Embryonic facial prominence (tissue), 1 donor: Measurements from ENCODE around the gene FBXW7.
"Not testable (repeated sequence)": the region's sequence is repeated elsewhere in the genome, so short reads cannot be mapped to it uniquely, and the experiment has no call there.

Experiments
- DNase-seq: peaks from one replicate; pipeline ENCODE4 v3.0.0-alpha.2; 2016; ENCODE audit errors: extremely low spot score

FBXW7 gene

DNA sequence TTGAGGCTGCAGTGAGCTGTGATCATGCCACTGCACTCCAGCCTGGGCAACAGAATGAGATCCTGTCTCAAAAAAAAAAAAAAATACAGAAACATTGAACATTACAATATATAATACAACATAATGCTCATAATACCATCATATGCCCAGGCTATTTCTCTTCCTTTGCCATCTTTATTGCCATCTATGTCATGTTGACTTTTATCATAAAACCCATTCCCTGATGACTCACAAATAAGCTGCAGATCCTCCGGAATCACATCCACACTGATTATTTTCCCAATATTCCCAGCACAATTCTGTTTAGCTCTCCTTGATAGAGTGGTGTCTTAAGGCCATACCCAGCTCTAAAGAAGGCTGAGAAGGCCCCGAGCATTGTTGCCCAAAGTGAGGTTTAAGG is 9.2 kb upstream of the FBXW7 start:
- DNase-seq, result no peak

DNA sequence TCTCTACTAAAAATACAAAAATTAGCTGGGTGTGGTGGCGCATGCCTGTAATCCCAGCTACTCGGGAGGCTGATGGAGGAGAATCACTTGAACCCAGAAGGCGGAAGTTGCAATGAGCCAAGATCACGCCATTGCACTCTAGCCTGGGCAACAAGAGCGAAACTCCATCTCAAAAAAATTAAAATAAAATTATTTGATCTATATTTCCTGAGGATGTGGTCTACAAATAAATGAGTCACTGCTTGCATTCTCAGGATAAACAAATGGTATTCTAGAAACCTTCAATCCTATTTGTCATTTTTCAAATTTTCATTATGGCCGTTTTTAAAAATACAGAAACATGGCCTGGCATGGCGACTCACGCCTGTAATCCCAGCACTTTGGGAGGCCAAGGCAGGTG is 8.6 kb upstream of the FBXW7 start:
- not testable (repeated sequence) for DNase-seq

- no peak for DNase-seq
Observed at GRCh38 chr4:152540941-152541340, 5.0 kb upstream of the FBXW7 start.

- no peak for DNase-seq
Observed at GRCh38 chr4:152540293-152540674, 4.4 kb upstream of the FBXW7 start.

GRCh38 chr4:152539556-152540292 is 3.8 kb upstream of the FBXW7 start:
- no peak for DNase-seq

DNA sequence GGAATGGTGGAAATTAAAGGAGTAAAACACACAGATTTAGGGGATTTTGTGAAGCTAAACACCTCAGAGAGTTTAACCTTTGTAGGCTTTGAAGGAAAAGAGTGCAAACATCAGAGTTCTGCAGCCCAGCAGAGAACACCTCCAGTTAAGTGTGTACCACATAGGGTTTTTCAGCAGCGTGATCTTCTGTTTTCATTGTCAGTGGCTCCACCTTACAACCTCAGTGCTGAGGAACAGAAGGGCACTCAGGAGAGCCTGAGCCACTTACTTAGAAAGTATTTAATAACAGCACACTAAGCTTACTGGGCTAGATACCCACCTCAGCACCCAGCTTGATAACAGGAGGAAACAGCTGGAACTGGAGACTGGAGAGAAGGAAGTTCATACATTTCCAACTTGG is 2.0 kb upstream of the FBXW7 start:
- DNase-seq, result no peak

GRCh38 chr4:152536545-152537182 is 772 bp upstream of the FBXW7 start:
- DNase-seq, result peak; percentile 14

GRCh38 chr4:152535360-152535902 is 461 bp downstream of the FBXW7 start:
- DNase-seq, result no peak

DNA sequence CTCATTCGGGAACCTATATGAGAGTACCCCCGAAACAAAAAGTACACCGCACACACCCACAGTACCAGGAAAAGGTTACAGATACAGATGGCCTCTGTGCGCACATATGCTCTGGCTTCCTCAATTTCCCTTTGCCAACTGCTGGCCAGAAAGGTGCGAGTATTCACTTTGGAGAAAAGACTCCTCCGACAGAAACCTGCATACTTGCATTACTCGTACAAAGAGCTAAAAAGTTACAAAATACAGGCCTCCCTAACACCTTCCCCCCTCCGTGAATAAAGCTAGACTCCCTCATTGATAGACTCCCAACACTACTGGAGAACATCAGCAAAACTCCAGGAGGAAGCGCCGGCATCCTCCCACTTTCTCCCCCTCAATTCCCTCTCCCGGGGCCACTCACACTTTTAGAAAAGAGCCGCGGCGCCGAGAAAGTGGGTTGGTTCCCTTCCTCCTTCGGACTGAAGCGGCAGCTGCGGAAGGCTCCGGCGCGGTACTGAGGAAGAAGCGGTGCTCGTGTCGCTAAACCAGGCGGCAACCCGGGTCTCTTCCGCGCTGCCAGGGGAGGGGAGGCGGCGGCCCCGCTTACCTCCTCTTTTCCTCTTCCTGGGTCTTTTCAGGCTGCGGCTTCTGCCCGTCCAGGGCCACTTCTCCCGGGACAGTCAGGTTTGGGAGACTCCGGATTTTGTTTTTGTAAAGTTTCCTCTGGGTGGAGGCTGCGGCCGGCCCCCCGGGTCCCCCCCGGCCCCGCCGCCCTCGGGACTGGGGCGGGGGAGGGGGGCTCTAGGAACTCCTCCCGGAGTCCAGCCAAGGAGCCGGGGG is 1.1 kb downstream of the FBXW7 start:
- DNase-seq, result no peak

GRCh38 chr4:152531479-152531878 is 4.4 kb downstream of the FBXW7 start:
- no peak for DNase-seq

DNA sequence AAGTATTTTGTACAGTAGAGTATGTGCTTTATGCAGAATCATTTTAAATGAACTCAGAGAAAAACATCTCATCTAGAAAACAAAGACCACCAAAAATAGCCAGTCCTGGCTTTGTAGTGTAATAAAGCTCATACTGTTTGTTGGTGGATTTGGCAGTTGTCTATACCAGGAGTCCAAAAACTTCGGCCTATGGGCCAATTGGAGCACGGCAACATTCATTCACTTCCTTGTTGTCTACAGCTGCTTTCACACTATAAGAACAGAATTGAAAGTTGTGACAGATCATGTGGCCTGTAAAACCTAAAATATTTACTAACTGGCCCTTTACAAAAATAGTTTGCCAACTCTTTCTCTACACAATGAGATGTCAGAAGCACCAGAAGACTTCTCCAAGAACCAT is 5.3 kb downstream of the FBXW7 start:
- DNase-seq, result no peak

- no peak for DNase-seq
Observed at GRCh38 chr4:152529880-152530279, 6.0 kb downstream of the FBXW7 start.

DNA sequence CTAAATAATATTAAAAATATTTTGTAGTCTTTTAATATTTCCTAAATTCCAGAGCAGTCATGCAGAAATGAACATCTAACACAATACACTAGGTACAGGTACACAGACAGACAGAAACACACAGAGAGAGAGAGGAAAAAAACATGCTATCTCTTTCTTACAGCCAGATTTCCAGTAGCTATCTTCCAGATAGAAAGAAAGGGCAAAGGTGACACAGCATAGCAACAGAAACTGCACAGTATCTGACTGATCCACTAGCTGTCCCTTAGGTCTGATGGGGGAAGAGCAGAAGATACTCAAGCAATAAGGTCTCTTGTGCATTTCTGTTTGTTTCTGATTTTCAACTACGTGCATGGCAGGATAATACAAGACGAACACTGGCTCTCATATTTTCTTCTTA is 7.8 kb downstream of the FBXW7 start:
- no peak for DNase-seq

GRCh38 chr4:152525878-152526277 is 10.0 kb downstream of the FBXW7 start:
- DNase-seq, result no peak

GRCh38 chr4:152524427-152524826 is 11.5 kb downstream of the FBXW7 start:
- no peak for DNase-seq

GRCh38 chr4:152523731-152524130 is 12.2 kb downstream of the FBXW7 start:
- no peak for DNase-seq

- DNase-seq, result no peak
Observed at GRCh38 chr4:152522754-152523153, 13.1 kb downstream of the FBXW7 start.

- DNase-seq, result no peak
Observed at GRCh38 chr4:152522245-152522644, 13.6 kb downstream of the FBXW7 start.

- DNase-seq, result no peak
Observed at GRCh38 chr4:152516156-152516555, 19.7 kb downstream of the FBXW7 start.

DNA sequence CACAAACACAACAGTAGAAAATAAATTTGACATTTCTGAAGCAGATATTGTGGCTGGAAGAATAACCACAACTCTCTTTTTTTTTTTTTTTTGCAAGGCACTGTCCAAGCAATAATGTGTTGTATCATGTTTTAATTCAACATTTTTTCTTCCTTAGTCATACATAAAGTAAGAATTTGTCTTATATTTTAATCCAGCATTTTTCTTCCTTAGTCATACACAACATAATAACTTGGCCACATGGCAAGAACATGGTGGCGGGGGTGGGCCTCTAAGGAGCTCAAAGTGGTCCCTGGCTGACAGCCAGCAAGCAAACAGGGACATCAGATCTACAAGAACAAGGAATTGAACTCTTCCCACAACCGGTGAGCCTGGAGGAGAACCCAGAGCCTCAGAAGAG is 20.2 kb downstream of the FBXW7 start:
- no peak for DNase-seq

GRCh38 chr4:152514356-152514755 is 21.5 kb downstream of the FBXW7 start:
- DNase-seq, result no peak

DNA sequence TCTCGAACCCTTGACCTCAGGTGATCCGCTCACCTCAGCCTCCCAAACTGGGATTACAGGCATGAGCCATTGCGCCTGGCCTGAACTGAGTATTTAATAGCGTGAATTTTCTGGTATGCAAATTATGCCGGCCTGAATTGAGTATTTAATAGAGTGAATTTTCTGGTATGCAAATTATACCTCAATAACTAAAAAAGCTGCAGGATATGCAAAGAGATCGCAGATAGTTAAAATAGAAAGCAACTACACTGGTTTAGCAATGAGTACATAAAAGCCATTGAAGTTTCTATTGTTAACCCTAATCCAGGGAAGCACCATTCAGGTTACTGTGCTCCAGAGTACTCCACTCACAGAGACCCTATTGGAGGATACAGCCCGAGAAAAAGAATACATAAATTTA is 22.8 kb downstream of the FBXW7 start:
- DNase-seq, result no peak

GRCh38 chr4:152512483-152512882 is 23.4 kb downstream of the FBXW7 start:
- no peak for DNase-seq
